Chondrocyte (in vitro differentiated cells): ENCODE measurements around the gene AIF1L. TPM values are rescaled to one million over a fixed set of nuclear protein-coding genes. Genes with fewer than 3 reads are reported as not detected.

Experiments used
- DNase-seq: peaks from one replicate; pipeline ENCODE4 v3.0.0; 2021; ENCODE audit warnings: mixed read lengths, low spot score
- H3K27ac Mint-ChIP-seq: one replicate; pipeline ENCODE4 v1.8.0; 2021; ENCODE audit warnings: mild to moderate bottlenecking, moderate library complexity, mixed read lengths; ENCODE audit not compliant: unreplicated experiment
- H3K27me3 Mint-ChIP-seq: 2 replicates; pipeline ENCODE4 v1.8.0; 2021; ENCODE audit warnings: low read depth, mixed read lengths
- H3K36me3 Mint-ChIP-seq: 2 replicates; pipeline ENCODE4 v1.8.0; 2021; ENCODE audit warnings: low read depth, mixed read lengths
- H3K4me1 Mint-ChIP-seq: 2 replicates; pipeline ENCODE4 v1.8.0; 2021; ENCODE audit warnings: low read depth, mild to moderate bottlenecking, mixed read lengths
- H3K4me3 Mint-ChIP-seq: one replicate; pipeline ENCODE4 v1.8.0; 2021; ENCODE audit warnings: mild to moderate bottlenecking, moderate library complexity, mixed read lengths; ENCODE audit not compliant: unreplicated experiment
- H3K9me3 Mint-ChIP-seq: 2 replicates; pipeline ENCODE4 v1.8.0; 2021; ENCODE audit warnings: low read depth, mixed read lengths
- CTCF ChIP-seq: fragments of 200-600 bp; sonication (generic); IDR thresholded peaks from 2 replicates; pipeline ENCODE4 v1.5.0; 2021; ENCODE audit warnings: antibody characterized with exemption, mild to moderate bottlenecking, moderate library complexity
- total RNA-seq: library from RNA; stranded (reverse); gene quantifications from 3 replicates; pipeline ENCODE4 v1.2.1, GENCODE V29; 2021

AIF1L gene
- total RNA-seq, 1 donor from 2014 or later = 30.1 TPM

GRCh38 chr9:131078427-131079366, 17.6 kb upstream of the AIF1L start:
- no peak for TF ChIP-seq CTCF
- Mint-ChIP-seq H3K9me3 (no peaks in the 10 kb centered on the region), H3K4me3 (no peak overlapping the region), H3K27me3 (no peaks in the 10 kb centered on the region), H3K36me3 (no peaks in the 10 kb centered on the region), H3K4me1 (no peaks in the 10 kb centered on the region), H3K27ac (no peak overlapping the region)
- DNase-seq = no peak

- Mint-ChIP-seq H3K36me3 (no peaks in the 10 kb centered on the region), H3K4me3 (no peak overlapping the region), H3K27ac (no peak overlapping the region), H3K9me3 (no peaks in the 10 kb centered on the region), H3K27me3 (peaks cover 2% of the 10 kb centered on the region), H3K4me1 (no peaks in the 10 kb centered on the region)
- no peak for TF ChIP-seq CTCF
- no peak for DNase-seq
Measured at GRCh38 chr9:131080589-131080988, 15.7 kb upstream of the AIF1L start.

GRCh38 chr9:131081868-131082267, 14.5 kb upstream of the AIF1L start:
- no peak overlapping the region for H3K27ac Mint-ChIP-seq
- H3K36me3 Mint-ChIP-seq = no peaks in the 10 kb centered on the region
- DNase-seq = no peak
- no peak for TF ChIP-seq CTCF
- H3K4me1 Mint-ChIP-seq = no peaks in the 10 kb centered on the region
- H3K9me3 Mint-ChIP-seq = no peaks in the 10 kb centered on the region
- H3K4me3 Mint-ChIP-seq = no peak overlapping the region
- peaks cover 2% of the 10 kb centered on the region for H3K27me3 Mint-ChIP-seq

GRCh38 chr9:131082774-131083512, 13.4 kb upstream of the AIF1L start:
- Mint-ChIP-seq H3K9me3 (no peaks in the 10 kb centered on the region), H3K36me3 (no peaks in the 10 kb centered on the region), H3K27me3 (peaks cover 2% of the 10 kb centered on the region), H3K4me3 (no peak overlapping the region), H3K27ac (no peak overlapping the region), H3K4me1 (no peaks in the 10 kb centered on the region)
- DNase-seq = no peak
- TF ChIP-seq CTCF = peak; percentile 13

GRCh38 chr9:131084661-131085369, 11.5 kb upstream of the AIF1L start:
- no peak for TF ChIP-seq CTCF
- Mint-ChIP-seq H3K4me3 (no peak overlapping the region), H3K36me3 (no peaks in the 10 kb centered on the region), H3K27ac (no peak overlapping the region), H3K4me1 (no peaks in the 10 kb centered on the region), H3K9me3 (no peaks in the 10 kb centered on the region), H3K27me3 (peaks cover 2% of the 10 kb centered on the region)
- DNase-seq = no peak
